Measurements from ENCODE around the gene LASP1NB.
A peak's percentile ranks its signal among the peaks of the same experiment; 100 is the strongest.
"Not testable (repeated sequence)": the region's sequence is repeated elsewhere in the genome, so short reads cannot be mapped to it uniquely, and the experiment has no call there.

Gene LASP1NB

DNA sequence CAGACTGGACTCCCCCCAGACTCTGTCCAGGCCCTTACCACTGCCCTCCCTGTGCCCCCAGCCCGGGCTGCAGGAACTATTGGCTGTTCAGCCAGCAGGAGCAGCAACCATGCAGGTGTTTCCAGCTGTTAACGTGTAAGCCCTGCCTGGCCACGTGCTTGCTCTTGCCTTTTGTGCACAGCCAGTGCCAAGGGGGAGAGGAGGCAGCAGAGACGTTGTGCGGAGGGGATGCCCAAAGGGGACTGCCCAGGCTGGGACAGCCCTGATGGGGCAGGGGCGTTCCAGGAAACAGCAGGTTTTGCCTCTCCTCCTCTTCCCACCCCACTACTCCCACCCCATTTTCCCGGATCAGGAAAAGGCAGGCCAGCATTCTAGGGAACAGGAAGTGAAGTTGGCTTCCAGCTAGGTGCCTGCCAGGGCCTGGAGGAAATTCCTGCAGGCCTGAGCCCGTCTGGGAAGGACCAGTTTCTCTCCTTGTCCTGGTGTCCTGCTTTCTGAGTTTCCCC, 16.7 kb upstream of the LASP1NB start:
- H3K4me3 Mint-ChIP-seq, result no peak overlapping the region
- H3K9me3 Mint-ChIP-seq, result no peaks in the 10 kb centered on the region
- peaks cover 3% of the 10 kb centered on the region for H3K36me3 Mint-ChIP-seq (ENCODE audit: low read depth)
- H3K27ac Mint-ChIP-seq (ENCODE audit: unreplicated experiment), result no peak overlapping the region
- H3K27me3 Mint-ChIP-seq (ENCODE audit: low read depth), result no peaks in the 10 kb centered on the region
- TF ChIP-seq, protein P1, sequence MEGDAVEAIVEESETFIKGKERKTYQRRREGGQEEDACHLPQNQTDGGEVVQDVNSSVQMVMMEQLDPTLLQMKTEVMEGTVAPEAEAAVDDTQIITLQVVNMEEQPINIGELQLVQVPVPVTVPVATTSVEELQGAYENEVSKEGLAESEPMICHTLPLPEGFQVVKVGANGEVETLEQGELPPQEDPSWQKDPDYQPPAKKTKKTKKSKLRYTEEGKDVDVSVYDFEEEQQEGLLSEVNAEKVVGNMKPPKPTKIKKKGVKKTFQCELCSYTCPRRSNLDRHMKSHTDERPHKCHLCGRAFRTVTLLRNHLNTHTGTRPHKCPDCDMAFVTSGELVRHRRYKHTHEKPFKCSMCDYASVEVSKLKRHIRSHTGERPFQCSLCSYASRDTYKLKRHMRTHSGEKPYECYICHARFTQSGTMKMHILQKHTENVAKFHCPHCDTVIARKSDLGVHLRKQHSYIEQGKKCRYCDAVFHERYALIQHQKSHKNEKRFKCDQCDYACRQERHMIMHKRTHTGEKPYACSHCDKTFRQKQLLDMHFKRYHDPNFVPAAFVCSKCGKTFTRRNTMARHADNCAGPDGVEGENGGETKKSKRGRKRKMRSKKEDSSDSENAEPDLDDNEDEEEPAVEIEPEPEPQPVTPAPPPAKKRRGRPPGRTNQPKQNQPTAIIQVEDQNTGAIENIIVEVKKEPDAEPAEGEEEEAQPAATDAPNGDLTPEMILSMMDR (conservative IDR thresholded peaks at IDR 0.05), result no peak
- H3K4me1 Mint-ChIP-seq, result no peaks in the 10 kb centered on the region
- no peak for DNase-seq (ENCODE audit: low read depth, low spot score)

DNA sequence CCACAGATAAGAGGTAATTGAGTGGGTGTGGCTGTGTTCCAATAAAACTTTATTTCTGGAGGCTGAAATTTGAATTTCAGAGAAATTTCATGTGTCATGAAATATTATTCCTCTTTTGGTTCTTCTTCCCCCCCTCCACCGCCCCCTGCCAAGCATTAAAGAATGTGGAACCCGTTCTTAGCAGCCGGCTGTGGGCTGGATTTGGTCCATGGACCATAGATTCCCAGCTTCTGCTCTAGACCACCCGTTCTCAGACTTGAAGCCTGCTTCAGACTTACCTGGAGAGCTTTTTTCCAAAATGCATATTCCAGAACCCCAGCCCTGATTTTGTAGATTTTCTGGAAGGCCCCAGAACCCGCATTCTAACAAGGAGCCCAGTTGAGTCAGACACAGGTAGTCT, 15.1 kb upstream of the LASP1NB start:
- Mint-ChIP-seq H3K36me3 (ENCODE audit: low read depth) (no peaks in the 10 kb centered on the region), H3K27me3 (ENCODE audit: low read depth) (no peaks in the 10 kb centered on the region), H3K4me3 (no peak overlapping the region), H3K4me1 (no peaks in the 10 kb centered on the region), H3K27ac (ENCODE audit: unreplicated experiment) (no peak overlapping the region), H3K9me3 (no peaks in the 10 kb centered on the region)
- DNase-seq (ENCODE audit: low read depth, low spot score), result no peak
- TF ChIP-seq, protein P1 (conservative IDR thresholded peaks at IDR 0.05), result no peak

DNA sequence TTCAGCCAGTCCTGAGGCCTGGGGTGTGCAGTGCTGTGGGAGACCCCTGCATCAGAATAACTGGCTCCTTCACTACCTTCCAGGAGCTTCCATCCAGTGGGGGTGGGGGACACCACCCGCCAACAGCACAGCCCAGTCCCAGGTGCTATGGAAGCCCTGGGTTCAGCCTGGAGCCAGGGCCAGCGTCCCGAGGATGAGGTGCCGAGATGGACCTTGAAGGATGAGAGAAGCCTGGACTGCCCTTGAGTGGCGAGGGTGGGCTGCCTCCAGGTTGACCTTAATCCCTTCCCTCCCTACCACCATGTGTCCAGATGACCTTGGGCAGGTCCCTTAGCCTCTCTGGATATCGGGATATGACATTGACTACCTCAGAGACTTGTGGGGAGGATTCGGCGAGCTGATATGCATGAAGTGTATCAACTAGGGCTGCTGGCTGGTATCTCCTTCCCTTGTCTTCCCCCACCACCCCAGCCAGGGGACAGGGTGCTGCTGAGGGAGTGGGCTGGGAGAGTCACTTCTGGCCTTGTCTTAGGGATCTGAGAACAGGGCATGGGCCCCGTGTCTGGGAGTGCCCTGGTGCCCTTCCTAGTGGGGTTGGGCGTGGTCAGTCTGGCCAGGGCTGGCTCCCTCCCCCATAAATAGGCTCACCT, 14.2 kb upstream of the LASP1NB start:
- no peaks in the 10 kb centered on the region for H3K9me3 Mint-ChIP-seq
- DNase-seq (ENCODE audit: low read depth, low spot score), result no peak
- TF ChIP-seq, protein P1 (conservative IDR thresholded peaks at IDR 0.05), result no peak
- no peaks in the 10 kb centered on the region for H3K4me1 Mint-ChIP-seq
- H3K4me3 Mint-ChIP-seq, result no peak overlapping the region
- no peaks in the 10 kb centered on the region for H3K36me3 Mint-ChIP-seq (ENCODE audit: low read depth)
- H3K27me3 Mint-ChIP-seq (ENCODE audit: low read depth), result no peaks in the 10 kb centered on the region
- no peak overlapping the region for H3K27ac Mint-ChIP-seq (ENCODE audit: unreplicated experiment)

DNA sequence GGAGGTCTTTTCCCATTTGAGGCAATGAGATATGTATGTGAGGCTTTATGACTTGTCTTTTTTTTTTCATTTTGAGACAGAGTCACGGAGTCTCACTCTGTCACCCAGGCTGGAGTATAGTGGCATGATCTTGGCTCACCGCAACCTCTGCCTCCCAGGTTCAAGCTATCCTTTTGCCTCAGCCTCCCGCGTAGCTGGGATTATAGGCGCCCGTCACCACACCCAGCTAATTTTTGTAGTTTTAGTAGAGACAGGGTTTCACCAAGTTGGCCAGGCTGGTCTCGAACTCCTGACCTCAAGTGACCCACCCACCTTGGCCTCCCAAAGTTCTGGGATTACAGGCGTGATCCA, 13.7 kb upstream of the LASP1NB start:
- not testable (repeated sequence) for H3K36me3 Mint-ChIP-seq (ENCODE audit: low read depth); H3K27ac Mint-ChIP-seq (ENCODE audit: unreplicated experiment); H3K4me1 Mint-ChIP-seq; DNase-seq (ENCODE audit: low read depth, low spot score); H3K4me3 Mint-ChIP-seq; H3K27me3 Mint-ChIP-seq (ENCODE audit: low read depth); H3K9me3 Mint-ChIP-seq

DNA sequence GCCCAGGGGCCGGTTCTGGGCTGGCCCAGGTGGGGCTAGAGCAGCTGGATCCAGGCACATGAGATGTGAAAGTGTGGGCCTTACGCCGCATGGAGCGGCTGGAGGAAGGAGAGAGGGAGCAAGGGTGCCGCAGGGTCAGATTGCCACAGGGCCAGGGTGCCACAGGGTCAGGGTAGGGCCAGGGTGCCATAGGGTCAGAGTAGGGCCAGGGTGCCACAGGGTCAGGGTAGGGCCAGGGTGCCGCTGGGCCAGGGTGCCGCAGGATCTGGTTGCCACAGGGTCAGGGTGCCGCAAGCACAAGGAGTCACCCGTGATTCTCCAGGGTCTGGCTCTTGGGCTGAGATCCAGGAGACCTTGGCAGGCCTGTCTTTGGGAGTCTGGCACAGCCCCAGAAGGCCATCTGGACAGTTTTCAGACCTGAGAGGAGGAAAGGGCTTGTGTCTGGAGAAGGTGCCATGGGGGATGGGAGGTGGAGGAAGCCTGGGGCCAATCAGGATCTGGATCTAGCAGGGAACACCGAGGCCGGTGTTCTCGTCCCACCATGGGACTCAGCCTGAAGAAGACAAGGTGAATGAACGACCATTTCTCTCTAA, 13.1 kb upstream of the LASP1NB start:
- H3K4me3 Mint-ChIP-seq, result no peak overlapping the region
- H3K27ac Mint-ChIP-seq (ENCODE audit: unreplicated experiment), result peak overlapping the region; percentile 62
- no peak for DNase-seq (ENCODE audit: low read depth, low spot score)
- peaks cover 4% of the 10 kb centered on the region for H3K4me1 Mint-ChIP-seq
- no peaks in the 10 kb centered on the region for H3K27me3 Mint-ChIP-seq (ENCODE audit: low read depth)
- H3K36me3 Mint-ChIP-seq (ENCODE audit: low read depth), result peaks cover 5% of the 10 kb centered on the region
- H3K9me3 Mint-ChIP-seq, result no peaks in the 10 kb centered on the region
- TF ChIP-seq, protein P1 (conservative IDR thresholded peaks at IDR 0.05), result no peak
